Measurements from ENCODE around the gene AGBL4. TPM values are rescaled to one million over a fixed set of nuclear protein-coding genes. Genes with fewer than 3 reads are reported as not detected.

Gene AGBL4
- total RNA-seq, 6 experiments from 2014 or later, result not detected

DNA sequence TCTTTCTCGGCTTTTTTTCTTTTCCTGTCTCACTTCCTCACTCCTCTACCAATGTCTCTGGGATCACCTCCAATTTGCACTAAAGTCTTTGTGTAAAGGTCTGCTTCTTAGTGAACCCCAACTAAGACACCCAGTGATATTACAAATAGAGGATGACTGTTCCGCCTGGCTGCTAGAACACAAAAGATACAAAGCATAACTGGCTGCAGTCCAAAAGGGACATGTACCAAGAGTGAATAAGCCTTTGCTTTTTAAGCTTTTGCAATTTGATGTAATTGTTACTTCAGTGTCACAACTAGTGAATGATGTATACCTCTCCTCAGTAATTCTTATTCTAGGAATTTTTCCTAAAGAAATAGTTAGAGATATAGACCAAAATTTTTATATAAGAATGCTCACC lies 1164.3 kb downstream of the AGBL4 start:
- H3K4me1 Mint-ChIP-seq (ENCODE audit: low read depth), result no peaks in the 10 kb centered on the region
- no peak for TF ChIP-seq CTCF (IDR thresholded peaks at IDR 0.05)
- peaks cover 10% of the 10 kb centered on the region; the same call in 1 of the 2 replicates for H3K36me3 Mint-ChIP-seq (ENCODE audit: low read depth)
- no peak overlapping the region for H3K27ac Mint-ChIP-seq
- no peak for DNase-seq
- H3K4me3 Mint-ChIP-seq, result no peak overlapping the region
- peaks cover 47% of the 10 kb centered on the region for H3K9me3 Mint-ChIP-seq
- no peaks in the 10 kb centered on the region; the same call in 1 of the 2 replicates for H3K27me3 Mint-ChIP-seq (ENCODE audit: insufficient read depth)

DNA sequence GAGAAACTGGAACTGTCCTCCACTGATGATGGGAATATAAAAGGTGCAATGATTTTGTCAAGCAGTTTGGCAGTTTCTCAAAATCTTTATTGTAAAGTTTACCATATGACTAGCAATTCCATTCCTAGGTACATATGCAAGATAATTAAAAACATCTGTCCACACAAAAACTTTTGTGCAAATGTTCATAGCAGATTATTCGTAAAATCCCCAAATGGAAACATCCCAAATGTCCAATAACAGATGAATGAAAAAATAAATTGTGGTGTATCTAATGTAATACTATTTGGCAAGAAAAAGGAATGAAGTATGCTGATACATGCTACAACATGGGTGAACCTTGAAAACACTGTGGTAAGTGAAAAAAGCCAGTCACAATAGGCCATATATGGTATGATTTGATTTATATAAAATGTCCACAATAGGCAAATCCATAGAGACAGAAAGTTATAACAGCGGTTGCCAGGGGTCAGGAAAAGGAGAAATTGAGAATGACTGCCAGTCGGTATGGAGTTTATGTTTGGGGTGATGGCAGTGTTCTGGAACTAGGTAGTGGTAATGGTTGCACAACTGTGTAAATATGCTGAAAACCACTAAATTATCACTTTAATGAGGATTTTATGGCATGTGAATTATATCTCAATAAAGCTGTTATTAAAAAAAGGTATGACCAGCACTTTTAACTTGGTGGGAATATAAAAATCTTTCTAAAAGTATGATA lies 1165.4 kb downstream of the AGBL4 start:
- H3K27me3 Mint-ChIP-seq (ENCODE audit: insufficient read depth), result no peaks in the 10 kb centered on the region; the same call in 1 of the 2 replicates

DNA sequence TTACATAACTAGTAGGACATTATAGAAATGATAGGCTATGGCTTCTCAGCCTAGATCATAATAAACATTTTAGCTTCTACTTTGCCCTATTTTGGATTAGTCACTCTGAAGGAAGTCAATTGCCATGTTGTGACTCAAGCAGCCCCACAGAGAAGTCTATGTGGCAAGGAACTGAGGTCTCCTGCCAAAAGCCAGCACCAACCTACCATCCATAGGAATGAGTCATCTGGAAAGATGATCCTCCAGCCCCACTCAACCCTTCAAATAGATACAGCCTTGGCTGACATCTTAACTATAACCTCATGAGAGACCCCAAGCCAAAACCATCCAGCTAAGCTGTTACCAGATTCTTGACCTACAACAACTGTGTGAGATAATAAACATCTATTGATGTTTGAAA lies 1170.7 kb downstream of the AGBL4 start:
- DNase-seq, result no peak
- no peak overlapping the region for H3K4me3 Mint-ChIP-seq
- no peaks in the 10 kb centered on the region; the same call in 1 of the 2 replicates for H3K36me3 Mint-ChIP-seq (ENCODE audit: low read depth)
- H3K27me3 Mint-ChIP-seq (ENCODE audit: insufficient read depth), result no peaks in the 10 kb centered on the region
- no peak for TF ChIP-seq CTCF (IDR thresholded peaks at IDR 0.05)
- peaks cover 48% of the 10 kb centered on the region for H3K9me3 Mint-ChIP-seq
- H3K27ac Mint-ChIP-seq, result no peak overlapping the region
- no peaks in the 10 kb centered on the region for H3K4me1 Mint-ChIP-seq (ENCODE audit: low read depth)

More for the DNA sequence above, 1165.4 kb downstream of the AGBL4 start:
- no peaks in the 10 kb centered on the region for H3K4me1 Mint-ChIP-seq (ENCODE audit: low read depth)
- H3K4me3 Mint-ChIP-seq, result no peak overlapping the region
- peaks cover 10% of the 10 kb centered on the region; the same call in 1 of the 2 replicates for H3K36me3 Mint-ChIP-seq (ENCODE audit: low read depth)
- TF ChIP-seq CTCF (IDR thresholded peaks at IDR 0.05), result no peak
- peaks cover 57% of the 10 kb centered on the region for H3K9me3 Mint-ChIP-seq
- no peak for DNase-seq
- H3K27ac Mint-ChIP-seq, result no peak overlapping the region

DNA sequence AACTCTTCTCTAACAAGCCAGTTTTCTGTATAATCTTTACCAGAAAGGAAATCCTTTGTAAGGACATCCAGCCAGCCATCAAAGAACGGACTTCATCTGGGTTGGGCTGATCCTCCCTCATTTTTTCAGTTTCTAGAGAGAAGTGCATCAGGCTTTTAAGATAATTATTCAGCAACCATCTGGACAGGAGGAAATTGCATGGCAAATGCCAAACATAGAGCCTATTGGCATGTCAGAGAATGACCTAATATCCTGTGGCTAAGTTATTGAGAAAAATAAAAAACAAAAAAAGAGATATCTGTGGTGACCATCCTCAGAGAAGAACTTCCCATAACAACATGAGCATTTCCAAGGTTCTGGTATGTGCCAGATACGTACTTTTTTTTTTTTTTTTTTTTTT lies 1172.1 kb downstream of the AGBL4 start:
- no peak for DNase-seq
- Mint-ChIP-seq H3K27ac (no peak overlapping the region), H3K4me1 (ENCODE audit: low read depth) (no peaks in the 10 kb centered on the region)

GRCh38 chr1:48848035-48848434 lies 1175.7 kb downstream of the AGBL4 start:
- Mint-ChIP-seq H3K36me3 (ENCODE audit: low read depth) (no peaks in the 10 kb centered on the region; the same call in 1 of the 2 replicates), H3K4me1 (ENCODE audit: low read depth) (no peaks in the 10 kb centered on the region), H3K4me3 (no peak overlapping the region), H3K27ac (no peak overlapping the region), H3K27me3 (ENCODE audit: insufficient read depth) (no peaks in the 10 kb centered on the region; the same call in 1 of the 2 replicates), H3K9me3 (peaks cover 50% of the 10 kb centered on the region)
- DNase-seq, result no peak
- no peak for TF ChIP-seq CTCF (IDR thresholded peaks at IDR 0.05)

More for the DNA sequence above, 1172.1 kb downstream of the AGBL4 start:
- no peaks in the 10 kb centered on the region; the same call in 1 of the 2 replicates for H3K36me3 Mint-ChIP-seq (ENCODE audit: low read depth)
- H3K4me3 Mint-ChIP-seq, result no peak overlapping the region
- no peak for TF ChIP-seq CTCF (IDR thresholded peaks at IDR 0.05)
- H3K27me3 Mint-ChIP-seq (ENCODE audit: insufficient read depth), result no peaks in the 10 kb centered on the region
- H3K9me3 Mint-ChIP-seq, result peaks cover 55% of the 10 kb centered on the region
